WTC11 (cell line): ENCODE data around the gene CCNB2.

ENCODE experiments used
- ZNF138 ChIP-seq: sonication (generic); formaldehyde crosslinking; conservative IDR thresholded peaks from 2 replicates; pipeline ENCODE4 v1.8.1; 2022; ENCODE audit warnings: mild to moderate bottlenecking, moderate library complexity, missing genetic modification reagents
- TF ChIP-seq, protein P1 (sequence below): fragments of 200-600 bp; IDR thresholded peaks from 2 replicates; pipeline ENCODE4 v1.8.0; 2022; ENCODE audit warnings: antibody characterized with exemption
- TF ChIP-seq, protein P2 (sequence below): sonication (generic); formaldehyde crosslinking; IDR thresholded peaks from 2 replicates; pipeline ENCODE4 v1.8.1; 2023; ENCODE audit warnings: mild to moderate bottlenecking, missing genetic modification reagents, moderate library complexity

DNA sequence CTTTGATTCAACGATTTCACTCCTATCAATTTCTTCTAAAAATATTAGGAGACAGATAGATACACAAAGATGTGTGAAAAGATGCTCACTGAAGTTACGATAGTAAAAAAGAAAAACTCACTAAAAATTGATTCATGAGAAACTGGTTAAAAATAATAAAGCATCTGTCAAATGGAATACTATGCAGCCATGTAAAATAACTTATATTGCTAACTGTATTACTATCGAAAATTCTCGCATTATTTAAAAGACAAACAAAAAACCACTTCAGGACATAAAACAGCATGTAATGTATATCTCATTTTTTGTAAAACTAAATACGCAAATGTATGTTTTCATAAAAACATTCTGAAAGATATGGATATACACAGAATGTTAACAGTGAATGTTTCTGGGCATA, 68.2 kb downstream of the CCNB2 start:
- TF ChIP-seq, protein P1, sequence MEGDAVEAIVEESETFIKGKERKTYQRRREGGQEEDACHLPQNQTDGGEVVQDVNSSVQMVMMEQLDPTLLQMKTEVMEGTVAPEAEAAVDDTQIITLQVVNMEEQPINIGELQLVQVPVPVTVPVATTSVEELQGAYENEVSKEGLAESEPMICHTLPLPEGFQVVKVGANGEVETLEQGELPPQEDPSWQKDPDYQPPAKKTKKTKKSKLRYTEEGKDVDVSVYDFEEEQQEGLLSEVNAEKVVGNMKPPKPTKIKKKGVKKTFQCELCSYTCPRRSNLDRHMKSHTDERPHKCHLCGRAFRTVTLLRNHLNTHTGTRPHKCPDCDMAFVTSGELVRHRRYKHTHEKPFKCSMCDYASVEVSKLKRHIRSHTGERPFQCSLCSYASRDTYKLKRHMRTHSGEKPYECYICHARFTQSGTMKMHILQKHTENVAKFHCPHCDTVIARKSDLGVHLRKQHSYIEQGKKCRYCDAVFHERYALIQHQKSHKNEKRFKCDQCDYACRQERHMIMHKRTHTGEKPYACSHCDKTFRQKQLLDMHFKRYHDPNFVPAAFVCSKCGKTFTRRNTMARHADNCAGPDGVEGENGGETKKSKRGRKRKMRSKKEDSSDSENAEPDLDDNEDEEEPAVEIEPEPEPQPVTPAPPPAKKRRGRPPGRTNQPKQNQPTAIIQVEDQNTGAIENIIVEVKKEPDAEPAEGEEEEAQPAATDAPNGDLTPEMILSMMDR = no peak
- TF ChIP-seq ZNF138 (CRISPR knock-in tag) = no peak
- TF ChIP-seq, protein P2, sequence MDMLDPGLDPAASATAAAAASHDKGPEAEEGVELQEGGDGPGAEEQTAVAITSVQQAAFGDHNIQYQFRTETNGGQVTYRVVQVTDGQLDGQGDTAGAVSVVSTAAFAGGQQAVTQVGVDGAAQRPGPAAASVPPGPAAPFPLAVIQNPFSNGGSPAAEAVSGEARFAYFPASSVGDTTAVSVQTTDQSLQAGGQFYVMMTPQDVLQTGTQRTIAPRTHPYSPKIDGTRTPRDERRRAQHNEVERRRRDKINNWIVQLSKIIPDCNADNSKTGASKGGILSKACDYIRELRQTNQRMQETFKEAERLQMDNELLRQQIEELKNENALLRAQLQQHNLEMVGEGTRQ (CRISPR knock-in tag) = no peak
